GM12891 (cell line): ENCODE results near the gene APBB1.

Experiments
- POLR2A ChIP-seq: IDR thresholded peaks from 2 replicates; pipeline ENCODE4 v1.6.1; 2011; ENCODE audit warnings: low read depth, low read length, control low read depth
- POLR2AphosphoS5 ChIP-seq: IDR thresholded peaks from 2 replicates; pipeline ENCODE4 v1.6.1; 2011; ENCODE audit warnings: low read depth, low read length, control low read depth
- POU2F2 ChIP-seq: IDR thresholded peaks from 2 replicates; pipeline ENCODE4 v1.6.1; 2011; ENCODE audit warnings: low read depth, mild to moderate bottlenecking, control low read depth, low read length, moderate library complexity

DNA sequence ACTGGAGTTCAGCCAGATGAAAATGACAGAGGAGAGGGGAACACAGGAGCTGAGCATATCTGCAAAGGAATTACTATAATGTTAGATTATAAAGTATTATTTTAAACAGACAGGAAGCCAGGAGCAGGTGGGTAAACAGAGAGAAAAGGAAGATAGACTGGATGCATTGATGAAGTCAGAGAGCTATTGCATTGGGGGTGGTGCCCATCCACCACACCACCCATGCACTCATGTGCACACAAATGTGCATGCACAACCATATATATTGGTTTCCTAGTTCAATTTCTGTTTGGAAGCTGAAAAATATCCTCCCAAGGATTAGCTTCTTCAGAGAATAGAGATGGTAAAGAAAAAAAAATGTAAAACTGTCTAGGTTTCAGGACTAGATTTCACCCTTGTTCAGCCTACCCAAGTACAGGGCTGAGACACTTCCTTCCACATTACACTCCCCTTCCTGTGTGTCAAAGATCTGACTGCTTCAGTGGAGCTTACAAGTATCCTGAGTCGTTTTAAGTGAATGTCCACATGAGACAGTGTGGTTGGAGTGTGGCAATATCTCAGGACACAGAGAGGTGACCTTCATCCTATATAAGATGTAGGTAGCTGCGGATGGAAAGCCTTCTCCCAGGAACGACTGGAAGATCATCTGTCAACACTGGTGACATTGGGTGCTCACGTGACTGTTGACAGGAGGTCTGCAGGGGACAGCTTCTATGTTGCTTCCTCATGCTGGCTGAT, 40.8 kb downstream of the APBB1 start:
- TF ChIP-seq POLR2AphosphoS5 (no peak), POU2F2 (no peak), POLR2A (no peak)
